Measurements from ENCODE around the gene FHIP2A.
"Not testable (repeated sequence)": the region's sequence is repeated elsewhere in the genome, so short reads cannot be mapped to it uniquely, and the experiment has no call there.

FHIP2A gene

GRCh38 chr10:114821293-114821914, at the start of gene FHIP2A:
Gene FHIP2A (plus strand): TSS chr10:114821780. CDS start chr10:114822079, 299 bp downstream.
- in situ Hi-C loops (cut with HindIII; ENCODE audit: low pct_ligation_motif_present, low pct_unique_long_range_greater_than_20kb, low sequenced_read_pairs), result no loop called here
- DNase-seq, result peak; percentile 84

- DNase-seq, result no peak
- in situ Hi-C loops (cut with HindIII; ENCODE audit: low pct_ligation_motif_present, low pct_unique_long_range_greater_than_20kb, low sequenced_read_pairs), result no loop called here
Observed at GRCh38 chr10:114772496-114773196, 48.9 kb upstream of the FHIP2A start.

DNA sequence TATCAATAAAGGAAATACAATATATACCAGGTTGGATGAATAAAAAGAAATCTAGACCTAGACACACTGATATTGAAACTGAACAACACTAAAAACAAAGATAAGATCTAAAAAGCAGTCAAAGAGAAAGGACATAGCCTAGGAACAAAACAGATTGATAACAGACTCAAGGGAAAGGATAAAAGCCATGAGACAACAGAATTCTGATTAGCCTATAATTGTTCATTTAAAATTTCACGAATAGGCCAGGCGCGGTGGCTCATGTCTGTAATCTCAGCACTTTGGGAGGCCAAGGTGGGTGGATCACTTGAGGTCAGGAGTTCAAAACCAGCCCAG, 48.4 kb upstream of the FHIP2A start:
- in situ Hi-C loops (cut with HindIII; ENCODE audit: low pct_ligation_motif_present, low pct_unique_long_range_greater_than_20kb, low sequenced_read_pairs), result no loop called here
- no peak for DNase-seq

- in situ Hi-C loops (cut with HindIII; ENCODE audit: low pct_ligation_motif_present, low pct_unique_long_range_greater_than_20kb, low sequenced_read_pairs); DNase-seq: not testable (repeated sequence)
Observed at GRCh38 chr10:114775082-114775481, 46.5 kb upstream of the FHIP2A start.

- DNase-seq, result no peak
- in situ Hi-C loops (cut with HindIII; ENCODE audit: low pct_ligation_motif_present, low pct_unique_long_range_greater_than_20kb, low sequenced_read_pairs), result no loop called here
Observed at GRCh38 chr10:114777415-114777814, 44.2 kb upstream of the FHIP2A start.

DNA sequence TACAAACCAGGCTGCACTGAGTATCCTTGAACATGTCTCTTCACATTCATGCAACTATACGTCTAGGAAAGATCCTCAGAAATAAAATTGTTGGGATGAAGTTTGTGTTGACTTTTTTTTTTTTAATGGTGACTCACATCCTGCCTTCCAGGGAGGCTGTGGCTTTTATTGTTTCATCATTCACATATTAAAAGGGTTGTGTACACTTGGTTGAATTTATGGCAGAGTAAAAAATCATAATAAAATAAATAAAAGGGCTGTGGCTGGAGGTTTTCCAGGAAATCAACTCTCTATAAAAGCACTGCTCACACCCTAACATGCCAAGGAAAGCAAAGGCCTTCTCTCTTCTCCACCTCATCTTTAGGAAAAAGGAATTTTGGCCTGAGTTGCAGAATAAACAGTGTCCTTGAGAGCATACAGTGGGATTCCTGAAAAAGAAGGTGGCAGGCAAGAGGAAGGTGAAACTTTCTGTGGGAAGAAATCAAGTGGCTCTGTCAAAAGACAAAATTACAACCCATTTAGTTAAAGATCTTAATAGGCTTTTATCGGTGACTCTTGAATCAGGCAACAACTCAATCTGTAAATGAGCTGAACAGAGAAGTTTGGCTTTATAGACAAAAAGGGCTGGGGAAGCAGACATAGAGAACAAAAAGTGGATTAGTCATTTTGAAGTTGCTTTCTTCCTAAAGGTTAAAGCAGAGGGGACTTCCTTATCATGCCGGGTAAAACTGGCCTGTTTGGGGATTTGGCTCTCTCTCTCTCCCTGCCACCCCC, 41.6 kb upstream of the FHIP2A start:
- DNase-seq, result peak; percentile 85
- in situ Hi-C loops (cut with HindIII; ENCODE audit: low pct_ligation_motif_present, low pct_unique_long_range_greater_than_20kb, low sequenced_read_pairs), result no loop called here

- peak; percentile 32 for DNase-seq
- in situ Hi-C loops (cut with HindIII; ENCODE audit: low pct_ligation_motif_present, low pct_unique_long_range_greater_than_20kb, low sequenced_read_pairs), result no loop called here
Observed at GRCh38 chr10:114780577-114781184, 40.9 kb upstream of the FHIP2A start.

- in situ Hi-C loops (cut with HindIII; ENCODE audit: low pct_ligation_motif_present, low pct_unique_long_range_greater_than_20kb, low sequenced_read_pairs), result no loop called here
- no peak for DNase-seq
Observed at GRCh38 chr10:114782666-114783065, 38.9 kb upstream of the FHIP2A start.

DNA sequence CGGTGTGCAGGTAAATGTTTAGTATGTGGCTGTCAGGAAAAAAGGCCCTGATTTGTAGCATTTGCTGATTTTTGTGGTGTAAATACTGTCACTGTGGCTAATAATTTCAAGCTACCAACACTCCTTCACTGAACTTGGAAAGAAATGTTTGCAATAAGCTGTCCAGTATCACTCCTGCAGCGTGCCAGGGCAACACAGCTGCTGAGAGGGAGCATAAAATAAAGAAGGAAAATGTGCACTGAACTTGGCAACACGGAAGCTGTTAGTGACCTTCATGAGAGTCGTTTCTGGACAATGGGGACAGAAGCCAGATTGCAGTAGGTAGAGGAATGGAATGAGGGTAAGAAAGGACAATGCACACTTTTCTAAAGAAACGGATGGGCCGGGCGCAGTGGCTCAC, 37.9 kb upstream of the FHIP2A start:
- DNase-seq, result no peak
- in situ Hi-C loops (cut with HindIII; ENCODE audit: low pct_ligation_motif_present, low pct_unique_long_range_greater_than_20kb, low sequenced_read_pairs), result no loop called here

- in situ Hi-C loops (cut with HindIII; ENCODE audit: low pct_ligation_motif_present, low pct_unique_long_range_greater_than_20kb, low sequenced_read_pairs), result not testable (repeated sequence)
- DNase-seq, result peak; percentile 75
Observed at GRCh38 chr10:114786492-114786891, 35.1 kb upstream of the FHIP2A start.

- in situ Hi-C loops (cut with HindIII; ENCODE audit: low pct_ligation_motif_present, low pct_unique_long_range_greater_than_20kb, low sequenced_read_pairs); DNase-seq: not testable (repeated sequence)
Observed at GRCh38 chr10:114787131-114787530, 34.4 kb upstream of the FHIP2A start.

DNA sequence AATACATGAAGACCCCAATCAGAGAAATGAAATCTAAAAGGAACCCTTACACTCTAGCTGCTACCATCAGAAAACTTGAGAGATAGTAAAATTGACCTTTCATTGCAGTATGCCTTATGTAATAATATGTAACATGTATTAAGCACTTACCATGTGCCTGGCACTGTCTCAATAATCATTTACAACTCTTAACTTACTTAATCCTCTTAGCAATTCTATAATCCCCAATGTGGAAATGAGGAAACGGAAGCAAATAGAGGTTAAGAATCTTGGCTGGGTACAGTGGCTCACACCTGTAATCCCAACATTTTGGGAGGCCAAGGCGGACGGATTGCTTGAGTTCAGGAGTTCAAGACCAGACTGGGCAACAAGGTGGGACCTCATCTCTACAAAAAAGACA, 29.8 kb upstream of the FHIP2A start:
- no peak for DNase-seq
- in situ Hi-C loops (cut with HindIII; ENCODE audit: low pct_ligation_motif_present, low pct_unique_long_range_greater_than_20kb, low sequenced_read_pairs), result no loop called here

GRCh38 chr10:114795039-114795438, 26.5 kb upstream of the FHIP2A start:
- in situ Hi-C loops (cut with HindIII; ENCODE audit: low pct_ligation_motif_present, low pct_unique_long_range_greater_than_20kb, low sequenced_read_pairs), result no loop called here
- DNase-seq, result no peak

DNA sequence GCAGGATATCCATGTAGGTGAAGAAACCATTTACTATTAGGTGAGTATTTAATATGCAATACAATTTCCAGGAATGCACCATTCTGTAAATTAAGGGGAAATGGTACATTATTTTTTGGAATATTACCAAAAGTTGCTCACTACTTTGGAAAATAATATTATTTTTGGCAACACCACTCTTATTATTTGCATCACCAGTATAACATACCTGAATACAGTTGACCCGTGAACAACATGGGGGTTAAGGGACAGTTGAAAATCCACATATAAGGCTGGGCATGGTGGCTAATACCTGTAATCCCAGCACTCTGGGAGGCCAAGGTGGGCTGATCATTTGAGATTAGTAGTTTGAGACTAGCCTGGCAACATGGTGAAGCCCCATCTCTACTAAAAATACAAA, 21.2 kb upstream of the FHIP2A start:
- in situ Hi-C loops (cut with HindIII; ENCODE audit: low pct_ligation_motif_present, low pct_unique_long_range_greater_than_20kb, low sequenced_read_pairs), result no loop called here
- no peak for DNase-seq

DNA sequence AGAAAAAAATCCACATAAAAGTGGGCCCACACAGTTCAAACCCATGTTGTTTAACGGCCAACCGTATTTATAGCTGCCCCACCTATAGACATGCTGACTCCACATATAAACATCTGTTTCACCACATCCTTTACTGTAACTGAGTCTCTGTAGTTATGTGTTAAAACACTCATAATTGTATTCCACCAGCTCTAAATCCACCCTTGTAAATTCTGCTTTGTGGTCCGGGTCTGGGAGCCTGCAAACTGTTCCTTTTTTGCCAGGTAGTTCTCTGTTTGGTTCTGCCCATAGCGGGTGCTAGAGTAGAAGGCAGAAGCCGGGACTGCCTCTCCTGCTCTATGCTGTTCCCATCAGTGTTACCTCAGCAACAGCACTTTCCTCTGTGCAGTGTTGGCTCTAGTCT, 20.2 kb upstream of the FHIP2A start:
- DNase-seq, result no peak
- in situ Hi-C loops (cut with HindIII; ENCODE audit: low pct_ligation_motif_present, low pct_unique_long_range_greater_than_20kb, low sequenced_read_pairs), result no loop called here

DNA sequence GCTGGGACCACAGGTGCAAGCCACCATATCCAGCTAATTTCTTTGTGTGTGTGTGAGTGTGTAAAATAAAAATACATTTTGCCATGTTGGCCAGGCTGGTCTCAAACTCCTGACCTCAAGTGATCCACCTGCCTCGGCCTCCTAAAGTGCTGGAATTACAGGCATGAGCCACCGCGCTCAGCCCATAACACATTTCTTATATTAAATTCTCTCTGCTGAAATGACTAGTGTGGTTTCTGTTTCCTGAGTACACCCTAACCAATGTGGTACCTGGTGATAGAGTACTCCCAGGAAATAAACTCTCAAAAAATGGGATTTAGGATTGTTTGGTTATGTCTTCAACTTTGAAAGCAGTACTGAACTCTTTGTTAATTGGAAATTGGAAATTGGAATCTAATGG, 19.4 kb upstream of the FHIP2A start:
- DNase-seq, result no peak
- in situ Hi-C loops (cut with HindIII; ENCODE audit: low pct_ligation_motif_present, low pct_unique_long_range_greater_than_20kb, low sequenced_read_pairs), result no loop called here

- no peak for DNase-seq
- in situ Hi-C loops (cut with HindIII; ENCODE audit: low pct_ligation_motif_present, low pct_unique_long_range_greater_than_20kb, low sequenced_read_pairs), result no loop called here
Observed at GRCh38 chr10:114806562-114807391, 14.8 kb upstream of the FHIP2A start.

DNA sequence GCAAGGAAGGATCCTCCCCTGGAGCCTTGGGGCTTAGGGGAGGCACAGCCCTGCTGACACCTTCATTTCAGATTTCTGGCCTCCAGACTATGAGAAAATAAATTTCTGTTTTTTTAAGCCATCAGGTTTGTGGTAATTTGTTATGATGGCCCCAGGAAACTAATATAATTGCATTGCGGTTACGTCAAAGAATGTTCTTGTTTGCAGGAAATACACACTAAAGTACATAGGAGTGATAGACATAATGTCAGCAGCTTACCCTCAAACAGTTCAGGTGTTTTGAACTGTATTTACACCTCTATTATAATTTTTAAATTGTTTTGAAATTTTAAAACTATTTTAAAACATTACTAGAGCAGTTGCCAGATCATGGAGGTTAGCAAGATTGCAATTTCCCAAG, 12.6 kb upstream of the FHIP2A start:
- in situ Hi-C loops (cut with HindIII; ENCODE audit: low pct_ligation_motif_present, low pct_unique_long_range_greater_than_20kb, low sequenced_read_pairs), result no loop called here
- DNase-seq, result no peak

- DNase-seq, result no peak
- in situ Hi-C loops (cut with HindIII; ENCODE audit: low pct_ligation_motif_present, low pct_unique_long_range_greater_than_20kb, low sequenced_read_pairs), result no loop called here
Observed at GRCh38 chr10:114810926-114811325, 10.7 kb upstream of the FHIP2A start.

Measured in ACHN (cell line).